ENCODE measurements around the gene VPS51. TPM values are rescaled to one million over a fixed set of nuclear protein-coding genes. Genes with fewer than 3 reads are reported as not detected.

The VPS51 gene
- total RNA-seq, 1 experiment from 2014 or later, result 113 TPM

GRCh38 chr11:65134240-65134951, 38.4 kb downstream of the VPS51 start, which contains the start of gene SYVN1:
Gene SYVN1 (minus strand): TSS chr11:65134519. CDS start chr11:65133601, 918 bp downstream.
- no peak for TF ChIP-seq CTCF (conservative IDR thresholded peaks at IDR 0.05)
- no peak for TF ChIP-seq EZH2 (IDR thresholded peaks at IDR 0.05; ENCODE audit: low read depth)
- peaks cover 33% of the 10 kb centered on the region for H3F3A ChIP-seq (ENCODE audit: insufficient read depth, low read depth)
- no peaks in the 10 kb centered on the region for H3K27me3 ChIP-seq (ENCODE audit: insufficient read depth, low read depth)
- peaks cover 35% of the 10 kb centered on the region for H3K79me2 ChIP-seq (ENCODE audit: low read depth)
- H3K36me3 ChIP-seq (ENCODE audit: low read depth), result peaks cover 31% of the 10 kb centered on the region
- H3K9me2 ChIP-seq (ENCODE audit: insufficient read depth), result no peaks in the 10 kb centered on the region
- BruUV-seq (replicated peaks), result no TSS peak
- H3K4me2 ChIP-seq, result peak within 1 kb of the TSS; percentile 89
- peaks cover 19% of the 10 kb centered on the region for H3K4me1 ChIP-seq (replicated peaks; ENCODE audit: insufficient read depth)
- ChIA-PET POLR2A (ENCODE audit: unreplicated experiment) (interaction anchor here (0.6 to 1.4 kb wide), 11 partner anchors 10 to 356 kb away, joined by 3 to 25 read pairs (median 5); partner anchors contain the start of genes CAPN1, FAU, MRPL49 and SF1), CTCF (interaction anchor here (0.6 to 1.3 kb wide), 3 partner anchors 12 to 196 kb away, joined by 3 to 5 read pairs (median 3); partner anchors contain the start of gene CAPN1)
- H3K9me3 ChIP-seq (ENCODE audit: insufficient read depth, low read depth), result no peaks in the 10 kb centered on the region
- intact Hi-C loops (cut with micrococcal nuclease; ENCODE audit: unreplicated experiment), result no loop called here
- H3K4me3 ChIP-seq, result peak within 1 kb of the TSS; percentile 92
- H2AFZ ChIP-seq, result peak within 1 kb of the TSS; percentile 80
- peak within 1 kb of the TSS; percentile 92 for H3K27ac ChIP-seq
- peak; percentile 79 to 90 for DNase-seq
- H4K20me1 ChIP-seq (ENCODE audit: insufficient read depth), result peaks cover 25% of the 10 kb centered on the region

- peak overlapping the region; percentile 89 for H3K4me2 ChIP-seq
- H3K9me2 ChIP-seq (ENCODE audit: insufficient read depth), result no peaks in the 10 kb centered on the region
- H3K4me3 ChIP-seq, result peak overlapping the region; percentile 92
- peak; percentile 95 to 99 for DNase-seq
- H3K9me3 ChIP-seq (ENCODE audit: insufficient read depth, low read depth), result no peaks in the 10 kb centered on the region
- peaks cover 24% of the 10 kb centered on the region for H3K36me3 ChIP-seq (ENCODE audit: low read depth)
- peak overlapping the region; percentile 80 for H2AFZ ChIP-seq
- H3K4me1 ChIP-seq (replicated peaks; ENCODE audit: insufficient read depth), result peaks cover 19% of the 10 kb centered on the region
- H3F3A ChIP-seq (ENCODE audit: insufficient read depth, low read depth), result peaks cover 26% of the 10 kb centered on the region
- peak overlapping the region; percentile 92 for H3K27ac ChIP-seq
- POLR2A ChIA-PET (ENCODE audit: unreplicated experiment), result interaction anchor here (0.6 to 1.4 kb wide), 17 partner anchors 10 to 475 kb away, joined by 3 to 25 read pairs (median 5); partner anchors contain the start of genes CAPN1, FAU, MRPL49 and SF1
- TSS peak; percentile 72 for BruUV-seq (replicated peaks)
- TF ChIP-seq CTCF (conservative IDR thresholded peaks at IDR 0.05), result no peak
- no peak for TF ChIP-seq EZH2 (IDR thresholded peaks at IDR 0.05; ENCODE audit: low read depth)
- H3K27me3 ChIP-seq (ENCODE audit: insufficient read depth, low read depth), result no peaks in the 10 kb centered on the region
- intact Hi-C loops (cut with micrococcal nuclease; ENCODE audit: unreplicated experiment), result loop anchor here (1.0 kb wide), 2 partner anchors 15 to 48 kb away; no protein-coding TSS in a partner anchor
- H4K20me1 ChIP-seq (ENCODE audit: insufficient read depth), result peaks cover 21% of the 10 kb centered on the region
- CTCF ChIA-PET, result interaction anchor here (0.6 to 1.3 kb wide), 4 partner anchors 12 to 195 kb away, joined by 3 to 5 read pairs (median 4); partner anchors contain the start of gene CAPN1
- H3K79me2 ChIP-seq (ENCODE audit: low read depth), result peaks cover 35% of the 10 kb centered on the region
Observed at GRCh38 chr11:65134952-65135632, 39.1 kb downstream of the VPS51 start.

GRCh38 chr11:65135633-65136145, 39.7 kb downstream of the VPS51 start:
- Histone ChIP-seq H3F3A (ENCODE audit: insufficient read depth, low read depth) (peaks cover 25% of the 10 kb centered on the region), H3K9me2 (ENCODE audit: insufficient read depth) (no peaks in the 10 kb centered on the region), H2AFZ (peak overlapping the region; percentile 80), H3K36me3 (ENCODE audit: low read depth) (peaks cover 23% of the 10 kb centered on the region), H3K27ac (peak overlapping the region; percentile 92), H3K4me3 (peak overlapping the region; percentile 92), H3K4me2 (peak overlapping the region; percentile 83), H3K4me1 (replicated peaks; ENCODE audit: insufficient read depth) (peaks cover 19% of the 10 kb centered on the region), H4K20me1 (ENCODE audit: insufficient read depth) (peaks cover 21% of the 10 kb centered on the region), H3K9me3 (ENCODE audit: insufficient read depth, low read depth) (no peaks in the 10 kb centered on the region), H3K27me3 (ENCODE audit: insufficient read depth, low read depth) (no peaks in the 10 kb centered on the region), H3K79me2 (ENCODE audit: low read depth) (peaks cover 35% of the 10 kb centered on the region)
- no peak for DNase-seq
- intact Hi-C loops (cut with micrococcal nuclease; ENCODE audit: unreplicated experiment), result loop anchor here (1.0 kb wide), 2 partner anchors 15 to 48 kb away; no protein-coding TSS in a partner anchor
- TF ChIP-seq EZH2 (IDR thresholded peaks at IDR 0.05; ENCODE audit: low read depth), result no peak
- TF ChIP-seq CTCF (conservative IDR thresholded peaks at IDR 0.05), result no peak
- ChIA-PET POLR2A (ENCODE audit: unreplicated experiment) (interaction anchor here (0.6 to 1.4 kb wide), 10 partner anchors 10 to 476 kb away, joined by 3 to 25 read pairs (median 6); partner anchors contain the start of genes CAPN1, FAU and MRPL49), CTCF (interaction anchor here (0.6 to 1.3 kb wide), 4 partner anchors 12 to 194 kb away, joined by 3 to 5 read pairs (median 4); partner anchors contain the start of gene CAPN1)
- no TSS peak for BruUV-seq (replicated peaks)
